ENCODE measurements around the gene AMY2B.
"Not testable (repeated sequence)": the region's sequence is repeated elsewhere in the genome, so short reads cannot be mapped to it uniquely, and the experiment has no call there.

The AMY2B gene

DNA sequence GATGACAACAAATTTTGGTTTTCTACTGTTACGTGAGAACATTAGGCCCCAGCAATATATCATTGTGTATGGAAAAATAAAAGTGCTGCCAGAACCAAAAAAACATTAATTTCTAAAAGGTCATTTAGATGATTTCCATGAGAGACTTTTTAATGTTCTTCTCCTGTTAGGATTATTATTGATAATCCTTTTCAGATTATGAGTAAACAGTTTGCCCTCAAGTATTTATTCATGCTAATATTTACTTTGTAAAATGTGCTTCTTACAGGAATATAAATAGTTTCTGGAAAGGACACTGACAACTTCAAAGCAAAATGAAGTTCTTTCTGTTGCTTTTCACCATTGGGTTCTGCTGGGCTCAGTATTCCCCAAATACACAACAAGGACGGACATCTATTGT lies at the start of gene AMY2B:
Gene AMY2B (plus strand): TSS at position 301 of the 400 bp plus-strand sequence. CDS start 14 bp downstream, at position 315.
- not testable (repeated sequence) for FAIRE-seq

DNA sequence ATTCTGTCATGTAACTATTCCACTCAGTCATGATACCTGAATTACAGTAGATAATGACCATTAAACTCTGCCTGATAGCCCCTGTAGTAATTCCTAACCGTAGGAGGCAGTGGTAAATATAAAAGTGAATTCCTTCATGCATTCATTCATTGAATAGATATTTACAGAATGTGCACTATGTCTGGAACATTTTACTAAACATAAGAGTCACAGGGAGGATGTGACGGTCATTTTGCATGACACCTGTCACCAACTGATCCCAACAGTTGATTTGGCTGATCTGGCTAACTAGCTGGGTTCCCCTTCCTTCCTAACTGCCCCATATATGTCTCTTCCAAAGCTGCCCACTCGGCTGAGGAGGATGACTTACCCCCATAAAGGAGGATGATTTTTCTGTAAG lies 48.0 kb upstream of the AMY2B start:
- FAIRE-seq = no peak

DNA sequence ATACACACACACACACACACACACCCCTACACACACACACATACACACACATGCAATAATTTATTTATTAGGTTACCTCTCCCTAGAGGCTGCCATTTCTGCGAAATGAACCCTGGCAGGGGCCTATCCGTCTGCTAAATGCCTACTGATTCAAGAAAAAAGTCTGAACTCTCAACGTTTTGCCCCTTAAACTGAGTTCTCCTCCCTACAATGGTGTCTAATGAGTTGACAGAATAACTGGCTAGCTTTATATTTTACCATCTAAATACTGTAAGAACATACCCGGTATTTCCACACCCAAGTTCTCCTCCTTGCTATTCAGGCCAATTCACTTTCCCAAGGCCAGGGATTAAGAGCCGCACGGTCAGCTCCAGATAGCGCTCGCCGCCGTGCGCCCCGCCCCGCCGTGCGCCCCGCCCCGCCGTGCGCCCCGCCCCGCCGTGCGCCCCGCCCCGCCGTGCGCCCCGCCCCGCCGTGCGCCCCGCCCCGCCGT lies 46.2 kb upstream of the AMY2B start:
- FAIRE-seq = no peak

- peak; percentile 59 for FAIRE-seq
These were observed 45.5 kb upstream of the AMY2B start, which contains the start of gene RNPC3 for GRCh38 chr1:103525607-103526507. Gene RNPC3 (plus strand): TSS chr1:103525699. CDS start chr1:103526071, 372 bp downstream.

GRCh38 chr1:103527331-103527730 lies 44.1 kb upstream of the AMY2B start:
- no peak for FAIRE-seq

DNA sequence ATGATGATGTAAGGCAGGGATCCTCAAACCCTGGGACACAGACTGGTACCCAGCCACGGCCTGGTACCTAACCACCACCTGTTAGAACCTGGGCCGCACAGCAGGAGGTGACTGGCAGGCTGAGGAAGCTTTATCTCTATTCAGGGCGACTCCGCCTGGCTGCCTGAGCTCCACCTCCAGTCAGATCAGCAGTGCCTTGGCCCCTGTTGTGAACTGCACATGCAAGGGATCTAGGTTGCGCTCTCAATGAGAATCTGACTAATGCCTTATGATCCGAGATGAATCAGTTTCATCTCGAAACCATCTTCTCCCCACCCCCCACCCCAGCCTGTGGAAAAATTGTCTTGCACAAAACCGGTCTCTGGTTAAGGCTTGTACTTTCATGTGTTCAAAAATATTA lies 41.6 kb upstream of the AMY2B start:
- no peak for FAIRE-seq

GRCh38 chr1:103538226-103538625 lies 33.2 kb upstream of the AMY2B start:
- no peak for FAIRE-seq

- no peak for FAIRE-seq
These were observed 30.0 kb upstream of the AMY2B start for GRCh38 chr1:103541431-103541830.

- FAIRE-seq = no peak
These were observed 24.9 kb upstream of the AMY2B start for GRCh38 chr1:103546496-103546895.

GRCh38 chr1:103547840-103548239 lies 23.5 kb upstream of the AMY2B start:
- FAIRE-seq = no peak

DNA sequence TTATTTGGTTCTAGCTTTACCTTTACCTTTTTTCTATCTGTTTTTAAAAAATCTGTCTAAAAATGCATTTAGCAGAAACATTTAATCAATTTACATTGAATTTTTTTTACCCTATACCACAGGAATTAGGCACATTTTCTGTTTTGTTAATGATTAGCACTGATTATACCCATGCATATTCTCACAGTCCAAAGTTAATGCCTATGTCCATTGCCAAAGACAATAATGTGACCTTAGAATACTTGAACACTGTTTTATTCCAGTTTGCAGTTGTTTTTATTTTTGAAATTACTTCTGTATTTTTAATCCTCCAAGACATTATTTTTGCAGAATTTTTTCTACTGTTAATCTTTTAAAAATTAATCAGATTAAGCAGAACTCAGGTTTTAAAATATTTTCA lies 11.0 kb upstream of the AMY2B start:
- no peak for FAIRE-seq

- not testable (repeated sequence) for FAIRE-seq
These were observed 10.3 kb upstream of the AMY2B start for GRCh38 chr1:103561124-103561523.

DNA sequence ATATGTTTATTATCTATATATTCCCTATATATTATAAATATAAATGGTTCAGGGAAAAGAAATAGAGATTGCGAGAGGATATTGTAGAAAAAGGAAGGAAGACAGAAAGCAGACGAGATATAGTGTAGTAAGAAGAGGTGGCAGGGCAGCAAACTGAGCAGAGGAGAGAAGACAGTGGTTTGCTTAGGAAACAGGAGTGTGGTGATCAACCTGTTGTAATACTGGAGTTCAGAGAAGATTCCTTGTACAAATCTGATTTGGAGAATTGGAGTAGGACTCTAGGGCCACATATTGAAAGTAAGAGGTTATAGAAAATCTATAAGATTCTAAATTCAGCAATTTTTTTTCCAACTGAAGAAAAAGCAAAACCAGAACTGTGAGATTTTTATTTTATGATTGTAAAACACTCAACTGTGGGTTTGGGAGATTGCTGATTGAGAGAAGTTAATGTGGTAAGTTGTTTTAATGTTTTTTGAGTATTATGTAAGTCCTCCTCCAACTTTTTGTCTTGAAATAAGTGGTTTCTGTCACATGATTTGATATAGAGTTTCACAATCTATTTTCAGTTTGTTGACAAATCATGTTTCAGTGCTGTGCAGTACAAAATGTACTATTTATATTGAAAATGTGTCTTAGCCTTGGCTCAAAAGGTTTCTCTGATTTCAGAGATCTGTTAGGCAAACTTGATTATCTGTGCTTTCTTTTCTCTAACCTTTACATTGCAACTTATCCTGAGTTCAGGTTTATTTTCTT lies 9.6 kb upstream of the AMY2B start:
- no peak for FAIRE-seq

- FAIRE-seq = no peak
These were observed 8.3 kb upstream of the AMY2B start for GRCh38 chr1:103563056-103563455.

GRCh38 chr1:103569493-103569892 lies 1.9 kb upstream of the AMY2B start:
- no peak for FAIRE-seq

- FAIRE-seq = no peak
These were observed 4.7 kb downstream of the AMY2B start for GRCh38 chr1:103576065-103576464.

- not testable (repeated sequence) for FAIRE-seq
These were observed 5.4 kb downstream of the AMY2B start for GRCh38 chr1:103576784-103577183.

- no peak for FAIRE-seq
These were observed 11.1 kb downstream of the AMY2B start for GRCh38 chr1:103582464-103582863.

DNA sequence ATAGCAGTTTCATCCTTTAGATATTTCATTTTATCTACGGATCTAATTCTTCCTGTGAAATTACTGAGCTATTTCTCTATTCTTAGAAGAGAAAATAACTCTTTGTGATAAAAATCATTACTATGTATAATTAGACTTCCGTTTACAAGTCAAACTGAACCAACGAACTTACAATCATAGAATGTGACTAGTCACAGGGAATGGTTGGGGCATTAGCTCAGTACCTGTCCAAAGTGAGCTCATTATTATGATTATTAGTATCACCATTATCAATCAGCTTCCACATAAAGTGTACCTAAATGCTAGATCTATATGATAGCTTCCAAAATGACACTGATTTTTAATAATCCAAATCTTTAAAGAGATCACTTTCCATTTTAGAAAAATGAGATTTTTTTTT lies 12.5 kb downstream of the AMY2B start:
- FAIRE-seq = no peak

DNA sequence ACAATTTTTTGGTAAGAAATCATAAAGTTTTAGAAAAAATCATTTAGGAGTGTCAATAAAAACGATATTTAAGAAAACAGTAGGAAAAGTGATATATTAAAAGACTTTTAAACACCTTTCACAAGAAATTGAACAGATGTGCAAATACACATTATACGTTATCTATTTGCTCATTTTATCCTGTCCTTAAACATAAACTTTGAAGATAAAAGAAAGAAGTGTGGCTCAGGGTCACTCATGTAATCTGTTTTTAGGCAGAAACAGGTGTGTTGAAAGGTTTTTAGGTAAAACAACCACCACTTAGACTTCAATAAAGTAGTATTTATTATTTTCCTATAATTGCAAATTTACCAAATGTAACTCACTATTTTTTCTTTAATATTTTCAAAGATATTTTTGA lies 13.1 kb downstream of the AMY2B start:
- peak; percentile 29 for FAIRE-seq

DNA sequence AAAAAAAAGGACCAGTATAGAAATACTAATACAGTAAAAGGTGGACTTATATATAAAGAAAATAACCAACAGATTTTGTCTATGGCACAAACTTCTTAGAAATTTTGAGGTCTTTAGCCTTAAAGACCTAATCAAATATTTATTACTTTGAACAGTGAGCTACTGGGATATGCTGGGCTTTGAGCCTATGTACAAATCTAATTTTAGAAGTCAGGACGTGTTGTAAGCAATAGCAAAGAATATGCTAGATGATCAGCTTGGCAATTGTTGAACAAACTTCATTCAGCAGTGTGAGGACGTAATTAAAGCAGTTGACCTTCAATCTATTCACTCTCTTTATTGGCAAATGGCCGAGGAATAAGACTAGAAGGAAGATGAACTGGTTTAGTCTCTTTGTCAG lies 31.4 kb downstream of the AMY2B start:
- FAIRE-seq = peak; percentile 93

DNA sequence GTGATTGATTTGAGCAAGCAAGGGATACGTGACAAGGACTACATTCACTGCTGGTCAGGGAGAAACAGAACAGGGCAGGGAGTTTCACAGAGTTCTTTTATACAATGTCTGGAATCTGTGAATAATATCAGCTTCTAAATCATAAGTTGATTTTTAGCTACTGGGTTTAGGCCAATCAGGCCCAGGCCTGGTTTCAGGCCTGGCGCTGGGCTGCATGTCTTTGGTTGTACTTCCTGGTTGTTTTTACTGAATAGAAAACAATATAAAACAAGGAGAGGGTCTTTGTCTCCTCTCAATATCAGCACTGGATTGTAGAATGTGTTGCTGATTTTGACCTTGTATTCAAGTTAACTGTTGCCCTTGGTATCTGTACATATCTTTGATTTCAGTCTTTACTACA lies 45.0 kb downstream of the AMY2B start:
- no peak for FAIRE-seq

DNA sequence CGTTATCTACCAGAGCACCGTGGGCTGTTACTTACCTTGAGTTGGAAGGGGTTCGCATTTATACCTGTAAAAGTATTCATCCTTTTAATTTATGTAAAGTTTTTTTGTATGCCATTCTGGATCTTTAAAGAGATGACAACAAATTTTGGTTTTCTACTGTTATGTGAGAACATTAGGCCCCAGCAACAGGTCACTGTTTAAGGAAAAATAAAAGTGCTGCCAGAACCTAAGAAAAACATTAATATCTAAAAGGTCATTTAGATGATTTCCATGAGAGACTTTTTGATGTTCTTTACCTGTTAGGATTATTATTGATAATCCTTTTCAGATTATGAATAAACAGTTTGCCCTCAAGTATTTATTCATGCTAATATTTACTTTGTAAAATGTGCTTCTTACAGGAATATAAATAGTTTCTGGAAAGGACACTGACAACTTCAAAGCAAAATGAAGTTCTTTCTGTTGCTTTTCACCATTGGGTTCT lies 45.6 kb downstream of the AMY2B start, which contains the start of gene AMY2A:
Gene AMY2A (plus strand): TSS at position 434 of the 484 bp plus-strand sequence. CDS start 14 bp downstream, at position 448.
- FAIRE-seq = not testable (repeated sequence)
